Hepatocyte (in vitro differentiated cells): ENCODE results near the gene SLC2A13. TPM values are rescaled to one million over a fixed set of nuclear protein-coding genes. Genes with fewer than 3 reads are reported as not detected.

Source experiments
- DNase-seq: peaks from one replicate; pipeline ENCODE4 v3.0.0-alpha.2; 2016; ENCODE audit warnings: low spot score
- H2AFZ ChIP-seq: fragments of 200-600 bp; sonication (generic); 2 replicates; pipeline ENCODE4 v1.6.0; 2016; ENCODE audit warnings: antibody characterized with exemption, mild to moderate bottlenecking
- H3K27ac ChIP-seq: fragments of 200-600 bp; sonication (generic); 2 replicates; pipeline ENCODE4 v1.5.1; 2016; ENCODE audit warnings: mild to moderate bottlenecking
- H3K27me3 ChIP-seq: fragments of 200-600 bp; sonication (generic); 2 replicates; pipeline ENCODE4 v1.6.1; 2016
- H3K36me3 ChIP-seq: fragments of 200-600 bp; sonication (generic); replicated peaks from 2 replicates; pipeline ENCODE4 v1.5.1; 2016; ENCODE audit warnings: low read depth; ENCODE audit not compliant: insufficient read depth
- H3K4me1 ChIP-seq: fragments of 200-600 bp; sonication (generic); 2 replicates; pipeline ENCODE4 v1.5.1; 2016; ENCODE audit warnings: mild to moderate bottlenecking, moderate library complexity; ENCODE audit not compliant: insufficient read depth
- H3K4me2 ChIP-seq: fragments of 200-600 bp; sonication (generic); 2 replicates; pipeline ENCODE4 v1.6.0; 2016
- H3K4me3 ChIP-seq: fragments of 200-600 bp; sonication (generic); 2 replicates; pipeline ENCODE4 v1.5.1; 2016; ENCODE audit warnings: mild to moderate bottlenecking
- H3K79me2 ChIP-seq: fragments of 200-600 bp; sonication (generic); 2 replicates; pipeline ENCODE4 v1.6.0; 2017; ENCODE audit warnings: mild to moderate bottlenecking
- H3K9me2 ChIP-seq: fragments of 200-600 bp; sonication (generic); replicated peaks from 2 replicates; pipeline ENCODE4 v1.6.0; 2017; ENCODE audit warnings: mild to moderate bottlenecking; ENCODE audit not compliant: insufficient read depth
- H3K9me3 ChIP-seq: fragments of 200-600 bp; sonication (generic); 2 replicates; pipeline ENCODE4 v1.5.1; 2016; ENCODE audit warnings: low read depth, mild to moderate bottlenecking
- H4K20me1 ChIP-seq: fragments of 200-600 bp; sonication (generic); 2 replicates; pipeline ENCODE4 v1.6.0; 2016; ENCODE audit warnings: mild to moderate bottlenecking; ENCODE audit not compliant: insufficient read depth, poor library complexity, severe bottlenecking
- CTCF ChIP-seq: fragments of 200-600 bp; sonication (generic); IDR thresholded peaks from 2 replicates; pipeline ENCODE4 v1.5.1; 2016; ENCODE audit warnings: antibody characterized with exemption, mild to moderate bottlenecking; ENCODE audit not compliant: poor library complexity
- EZH2 ChIP-seq: fragments of 200-600 bp; sonication (generic); IDR thresholded peaks from 2 replicates; pipeline ENCODE4 v1.6.1; 2016; ENCODE audit warnings: antibody characterized with exemption, mild to moderate bottlenecking, borderline replicate concordance
- EZH2phosphoT487 ChIP-seq: fragments of 200-600 bp; sonication (generic); IDR thresholded peaks from one replicate; pipeline ENCODE4 v1.6.1; 2018; ENCODE audit warnings: antibody characterized with exemption, mild to moderate bottlenecking, low read depth, moderate library complexity; ENCODE audit not compliant: unreplicated experiment, severe bottlenecking
- WGBS: methylation state at CpG from one replicate; pipeline ENCODE4 v1.1.6; 2016; ENCODE audit warnings: low lambda C conversion rate; ENCODE audit errors: missing lambda C conversion rate; 5-methylcytosine and 5-hydroxymethylcytosine counted together
- polyA plus RNA-seq: library from polyadenylated mRNA; unstranded; fragments of >200 nt; fragmentation: Nextera tagmentation; extraction: Ambion mirVana; gene quantifications from 2 replicates; pipeline ENCODE4 v1.2.1, GENCODE V29; 2016
- total RNA-seq: library from RNA; depleted of rRNA; stranded (reverse); fragments of >200 nt; gene quantifications from 2 replicates; pipeline ENCODE4 v1.2.3, GENCODE V29; 2014

The SLC2A13 gene
- total and polyA plus RNA-seq, 2 experiments from 2014 or later, result 12.1 to 21.1 TPM

GRCh38 chr12:39764944-39765560 is 340.8 kb downstream of the SLC2A13 start:
- H3K36me3 ChIP-seq, result no peaks in the 10 kb centered on the region
- no peaks in the 10 kb centered on the region for H3K27me3 ChIP-seq
- no peaks in the 10 kb centered on the region for H3K9me2 ChIP-seq
- H3K79me2 ChIP-seq, result no peaks in the 10 kb centered on the region
- H3K4me2 ChIP-seq, result no peak overlapping the region
- peak; percentile 56 for DNase-seq
- H3K4me1 ChIP-seq, result no peaks in the 10 kb centered on the region
- H4K20me1 ChIP-seq, result no peaks in the 10 kb centered on the region
- WGBS, result 55% methylated on average over 3 of the region's 3 CpGs
- TF ChIP-seq EZH2 (no peak), CTCF (peak; percentile 92), EZH2phosphoT487 (no peak)
- no peak overlapping the region for H3K4me3 ChIP-seq
- no peaks in the 10 kb centered on the region for H3K9me3 ChIP-seq
- H2AFZ ChIP-seq, result no peak overlapping the region
- H3K27ac ChIP-seq, result no peak overlapping the region

- no peak overlapping the region for H3K4me3 ChIP-seq
- 96% methylated on average over 2 of the region's 2 CpGs for WGBS
- no peaks in the 10 kb centered on the region for H4K20me1 ChIP-seq
- no peaks in the 10 kb centered on the region for H3K9me3 ChIP-seq
- H3K27me3 ChIP-seq, result no peaks in the 10 kb centered on the region
- no peak overlapping the region for H2AFZ ChIP-seq
- no peak overlapping the region for H3K27ac ChIP-seq
- H3K36me3 ChIP-seq, result no peaks in the 10 kb centered on the region
- no peaks in the 10 kb centered on the region for H3K9me2 ChIP-seq
- DNase-seq, result no peak
- no peaks in the 10 kb centered on the region for H3K79me2 ChIP-seq
- no peak overlapping the region for H3K4me2 ChIP-seq
- TF ChIP-seq CTCF (no peak), EZH2 (no peak), EZH2phosphoT487 (no peak)
- H3K4me1 ChIP-seq, result no peaks in the 10 kb centered on the region
Measured at GRCh38 chr12:39763890-39764169, 342.1 kb downstream of the SLC2A13 start.

GRCh38 chr12:39763071-39763889 is 342.6 kb downstream of the SLC2A13 start:
- no peaks in the 10 kb centered on the region for H3K9me2 ChIP-seq
- H3K4me2 ChIP-seq, result no peak overlapping the region
- H4K20me1 ChIP-seq, result no peaks in the 10 kb centered on the region
- H3K79me2 ChIP-seq, result no peaks in the 10 kb centered on the region
- H3K27ac ChIP-seq, result no peak overlapping the region
- 72% methylated on average over 6 of the region's 6 CpGs for WGBS
- H3K9me3 ChIP-seq, result no peaks in the 10 kb centered on the region
- H3K36me3 ChIP-seq, result no peaks in the 10 kb centered on the region
- no peak for TF ChIP-seq CTCF
- H2AFZ ChIP-seq, result no peak overlapping the region
- no peaks in the 10 kb centered on the region for H3K4me1 ChIP-seq
- no peak overlapping the region for H3K4me3 ChIP-seq
- no peaks in the 10 kb centered on the region for H3K27me3 ChIP-seq
- DNase-seq, result no peak
